HCT116 (cell line): ENCODE data around the gene ALX4.

Source experiments
- EZH2phosphoT487 ChIP-seq: fragments of 200-600 bp; IDR thresholded peaks from 2 replicates; pipeline ENCODE4 v1.6.1; 2018; ENCODE audit warnings: antibody characterized with exemption, borderline replicate concordance
- JUND ChIP-seq: IDR thresholded peaks from 2 replicates; pipeline ENCODE4 v1.6.1; 2012
- MAX ChIP-seq: IDR thresholded peaks from 2 replicates; pipeline ENCODE4 v1.6.1; 2012
- POLR2A ChIP-seq: IDR thresholded peaks from 2 replicates; pipeline ENCODE4 v1.7.0; 2011; ENCODE audit warnings: borderline replicate concordance; ENCODE audit not compliant: insufficient read depth, insufficient read length; ENCODE audit errors: extremely low read depth
- RAD21 ChIP-seq: IDR thresholded peaks from 2 replicates; pipeline ENCODE4 v1.6.1; 2012; ENCODE audit warnings: low read depth, mild to moderate bottlenecking
- SP1 ChIP-seq: IDR thresholded peaks from 2 replicates; pipeline ENCODE4 v1.6.1; 2012; ENCODE audit warnings: low read depth

GRCh38 chr11:44243595-44244343 lies 66.2 kb downstream of the ALX4 start:
- TF ChIP-seq EZH2phosphoT487 (no peak), JUND (no peak), SP1 (no peak), RAD21 (no peak), POLR2A (no peak), MAX (no peak)
